Measurements from ENCODE around the gene NADSYN1. TPM values are rescaled to one million over a fixed set of nuclear protein-coding genes. Genes with fewer than 3 reads are reported as not detected.

Gene NADSYN1
- total RNA-seq, 1 donor from 2014 or later = 87.9 TPM

- Histone ChIP-seq H3K4me3 (ENCODE audit: insufficient read depth, low read depth, low read length) (no peak overlapping the region), H3K4me1 (ENCODE audit: insufficient read depth, low read length) (peaks cover 10% of the 10 kb centered on the region), H3K9ac (ENCODE audit: low read length) (no peak overlapping the region), H4K20me1 (ENCODE audit: insufficient read depth, low read length) (peaks cover 11% of the 10 kb centered on the region), H3K9me3 (ENCODE audit: insufficient read depth, low read depth, low read length) (no peaks in the 10 kb centered on the region), H3K27me3 (ENCODE audit: insufficient read depth, low read length) (no peaks in the 10 kb centered on the region), H3K79me2 (ENCODE audit: insufficient read depth, low read length) (no peaks in the 10 kb centered on the region), H2AFZ (ENCODE audit: low read depth, low read length) (no peak overlapping the region), H3K27ac (ENCODE audit: low read depth, low read length) (no peak overlapping the region), H3K36me3 (ENCODE audit: insufficient read depth, low read length) (peaks cover 14% of the 10 kb centered on the region), H3K4me2 (ENCODE audit: low read length) (no peak overlapping the region)
- FAIRE-seq (no peak), DNase-seq (ENCODE audit: low read depth) (no peak)
- Mint-ChIP-seq H3K4me3 (ENCODE audit: unreplicated experiment) (no peak overlapping the region), H3K27me3 (ENCODE audit: low read depth, unreplicated experiment) (no peaks in the 10 kb centered on the region), H3K36me3 (ENCODE audit: low read depth, unreplicated experiment) (peaks cover 48% of the 10 kb centered on the region), H3K9me3 (ENCODE audit: unreplicated experiment) (no peaks in the 10 kb centered on the region), H3K27ac (ENCODE audit: unreplicated experiment) (no peak overlapping the region), H3K4me1 (ENCODE audit: low read depth, unreplicated experiment) (peaks cover 16% of the 10 kb centered on the region)
- TF ChIP-seq CTCF (IDR thresholded peaks at IDR 0.05; ENCODE audit: insufficient read depth, low read depth, low read length) = no peak
- TF ChIP-seq EZH2 (IDR thresholded peaks at IDR 0.05; ENCODE audit: insufficient read depth, low read length) = no peak
These were observed 31.5 kb downstream of the NADSYN1 start for GRCh38 chr11:71484248-71485062.

- H3K4me1 ChIP-seq (ENCODE audit: insufficient read depth, low read length) = peaks cover 11% of the 10 kb centered on the region
- Mint-ChIP-seq H3K4me3 (ENCODE audit: unreplicated experiment) (no peak overlapping the region), H3K9me3 (ENCODE audit: unreplicated experiment) (no peaks in the 10 kb centered on the region), H3K4me1 (ENCODE audit: low read depth, unreplicated experiment) (peaks cover 18% of the 10 kb centered on the region), H3K27me3 (ENCODE audit: low read depth, unreplicated experiment) (no peaks in the 10 kb centered on the region), H3K27ac (ENCODE audit: unreplicated experiment) (no peak overlapping the region), H3K36me3 (ENCODE audit: low read depth, unreplicated experiment) (peaks cover 54% of the 10 kb centered on the region)
- no peak overlapping the region for H3K27ac ChIP-seq (ENCODE audit: low read depth, low read length)
- H3K79me2 ChIP-seq (ENCODE audit: insufficient read depth, low read length) = no peaks in the 10 kb centered on the region
- H3K9me3 ChIP-seq (ENCODE audit: insufficient read depth, low read depth, low read length) = no peaks in the 10 kb centered on the region
- H3K4me2 ChIP-seq (ENCODE audit: low read length) = no peak overlapping the region
- no peak overlapping the region for H2AFZ ChIP-seq (ENCODE audit: low read depth, low read length)
- H3K4me3 ChIP-seq (ENCODE audit: insufficient read depth, low read depth, low read length) = no peak overlapping the region
- no peak overlapping the region for H3K9ac ChIP-seq (ENCODE audit: low read length)
- no peaks in the 10 kb centered on the region for H3K27me3 ChIP-seq (ENCODE audit: insufficient read depth, low read length)
- peaks cover 11% of the 10 kb centered on the region for H4K20me1 ChIP-seq (ENCODE audit: insufficient read depth, low read length)
- TF ChIP-seq EZH2 (IDR thresholded peaks at IDR 0.05; ENCODE audit: insufficient read depth, low read length) = no peak
- TF ChIP-seq CTCF (IDR thresholded peaks at IDR 0.05; ENCODE audit: insufficient read depth, low read depth, low read length) = no peak
- DNase-seq (ENCODE audit: low read depth) (no peak), FAIRE-seq (no peak)
- peaks cover 14% of the 10 kb centered on the region for H3K36me3 ChIP-seq (ENCODE audit: insufficient read depth, low read length)
These were observed 32.0 kb downstream of the NADSYN1 start for GRCh38 chr11:71485063-71485399.

- H3K27me3 Mint-ChIP-seq (ENCODE audit: low read depth, unreplicated experiment) = no peaks in the 10 kb centered on the region
- H3K4me3 Mint-ChIP-seq (ENCODE audit: unreplicated experiment) = no peak overlapping the region
These were observed 32.5 kb downstream of the NADSYN1 start for GRCh38 chr11:71485466-71485865.

More at GRCh38 chr11:71485466-71485865, 32.5 kb downstream of the NADSYN1 start:
- FAIRE-seq = no peak
- no peak overlapping the region for H3K4me3 ChIP-seq (ENCODE audit: insufficient read depth, low read depth, low read length)
- H3K4me1 Mint-ChIP-seq (ENCODE audit: low read depth, unreplicated experiment) = peaks cover 18% of the 10 kb centered on the region
- TF ChIP-seq EZH2 (IDR thresholded peaks at IDR 0.05; ENCODE audit: insufficient read depth, low read length) (no peak), CTCF (IDR thresholded peaks at IDR 0.05; ENCODE audit: insufficient read depth, low read depth, low read length) (no peak)
- no peaks in the 10 kb centered on the region for H3K9me3 Mint-ChIP-seq (ENCODE audit: unreplicated experiment)
- no peak overlapping the region for H2AFZ ChIP-seq (ENCODE audit: low read depth, low read length)
- DNase-seq (ENCODE audit: low read depth) = no peak
- peaks cover 14% of the 10 kb centered on the region for H3K36me3 ChIP-seq (ENCODE audit: insufficient read depth, low read length)
- H3K27me3 ChIP-seq (ENCODE audit: insufficient read depth, low read length) = no peaks in the 10 kb centered on the region
- no peaks in the 10 kb centered on the region for H3K9me3 ChIP-seq (ENCODE audit: insufficient read depth, low read depth, low read length)
- H3K36me3 Mint-ChIP-seq (ENCODE audit: low read depth, unreplicated experiment) = peaks cover 56% of the 10 kb centered on the region
- no peak overlapping the region for H3K9ac ChIP-seq (ENCODE audit: low read length)
- peaks cover 11% of the 10 kb centered on the region for H4K20me1 ChIP-seq (ENCODE audit: insufficient read depth, low read length)
- H3K79me2 ChIP-seq (ENCODE audit: insufficient read depth, low read length) = no peaks in the 10 kb centered on the region
- H3K27ac ChIP-seq (ENCODE audit: low read depth, low read length) = no peak overlapping the region
- H3K4me1 ChIP-seq (ENCODE audit: insufficient read depth, low read length) = peaks cover 11% of the 10 kb centered on the region
- H3K27ac Mint-ChIP-seq (ENCODE audit: unreplicated experiment) = no peak overlapping the region
- no peak overlapping the region for H3K4me2 ChIP-seq (ENCODE audit: low read length)

All from astrocyte (in vitro differentiated cells and primary cell).